IPS-18c (cell line): ENCODE measurements around the gene LMAN1L.

Source experiments
- H3K4me3 ChIP-seq: 2 replicates; pipeline ENCODE4 v1.7.0; 2013; ENCODE audit warnings: low read depth, mild to moderate bottlenecking, low read length, moderate library complexity; ENCODE audit not compliant: insufficient read depth
- H3K9me3 ChIP-seq: one replicate; pipeline ENCODE4 v1.6.1; 2013; ENCODE audit warnings: mild to moderate bottlenecking, low read length, moderate library complexity; ENCODE audit not compliant: control insufficient read depth, insufficient read depth

The LMAN1L gene

DNA sequence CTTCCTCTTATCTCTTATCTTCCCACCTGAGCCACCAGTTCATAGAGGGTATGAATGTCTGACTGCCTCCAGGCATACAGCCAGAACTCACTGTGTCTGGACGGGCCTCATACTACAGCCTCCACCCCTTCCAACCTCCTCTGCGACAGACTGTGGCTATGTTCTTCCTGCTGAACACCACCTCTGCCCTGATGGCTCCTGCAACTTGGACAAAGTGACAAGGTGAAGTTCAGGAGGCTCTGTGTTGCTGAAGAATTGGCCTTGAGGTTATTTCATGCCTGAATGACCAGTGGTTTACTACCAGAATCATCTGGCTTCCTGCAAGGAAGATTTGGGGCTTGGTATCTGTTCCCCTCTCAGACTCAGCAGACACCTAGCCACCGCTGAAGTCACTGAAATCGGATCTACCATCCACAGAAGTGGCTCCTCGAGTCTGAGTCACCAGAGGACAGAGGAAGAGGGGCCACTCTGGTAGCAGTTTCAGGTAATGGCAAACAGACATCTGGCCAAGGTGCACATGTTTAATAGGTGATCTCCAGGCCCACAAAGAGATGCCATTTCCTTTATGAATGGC lies 44.5 kb downstream of the LMAN1L start:
- no peak overlapping the region for H3K4me3 ChIP-seq
- no peaks in the 10 kb centered on the region for H3K9me3 ChIP-seq

DNA sequence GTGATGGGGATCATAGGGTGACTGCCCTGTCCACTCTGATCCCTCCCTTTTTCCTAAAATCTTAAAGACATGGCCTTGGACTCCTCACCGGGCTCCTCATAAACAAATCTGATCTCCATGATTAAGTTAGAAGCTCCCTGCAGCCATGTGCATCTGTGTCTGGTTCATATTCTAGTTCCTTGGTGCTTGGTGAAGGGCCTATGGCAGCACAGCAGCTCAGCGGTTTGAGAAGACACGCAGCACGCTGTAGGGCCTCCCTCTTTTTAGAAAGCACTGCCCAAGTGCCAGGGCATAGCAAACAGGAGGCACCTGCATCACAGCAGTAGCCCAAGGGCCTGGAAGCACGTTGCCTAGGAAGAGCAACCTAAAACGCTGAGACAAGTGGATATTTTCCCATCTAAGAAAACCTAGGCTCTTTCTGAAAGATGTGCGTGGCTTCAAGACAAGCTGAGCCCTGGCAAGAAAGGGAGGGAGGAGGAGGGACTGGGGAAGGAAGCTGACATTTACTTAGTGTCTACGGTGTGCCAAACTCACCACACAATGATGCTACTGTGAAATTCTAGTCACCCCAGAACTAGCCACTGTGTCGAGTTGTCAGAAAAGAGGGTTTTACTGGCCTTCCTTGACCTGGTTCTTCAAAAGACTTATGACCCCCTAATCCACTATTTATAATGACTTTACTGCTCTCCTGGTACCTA lies 45.2 kb downstream of the LMAN1L start:
- Histone ChIP-seq H3K4me3 (no peak overlapping the region), H3K9me3 (no peaks in the 10 kb centered on the region)

DNA sequence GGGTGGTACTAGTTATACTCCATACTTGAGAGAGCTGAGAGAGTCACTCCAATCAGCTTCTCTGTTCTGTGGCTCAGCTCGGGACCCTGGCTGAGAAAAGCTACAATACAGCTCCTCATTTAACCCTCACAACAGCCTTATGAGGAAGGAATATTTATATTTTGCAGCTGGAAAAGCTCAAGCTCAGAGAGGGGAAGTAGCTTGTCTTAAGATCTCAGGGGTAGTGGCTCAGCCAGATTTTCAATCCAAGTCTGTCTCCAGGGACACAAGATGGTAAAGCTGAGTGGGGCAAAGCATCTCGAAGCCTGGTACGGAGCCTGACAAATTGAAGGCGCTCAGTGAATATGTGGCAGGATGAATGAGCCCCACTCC lies 45.7 kb downstream of the LMAN1L start:
- no peaks in the 10 kb centered on the region for H3K9me3 ChIP-seq
- no peak overlapping the region for H3K4me3 ChIP-seq

DNA sequence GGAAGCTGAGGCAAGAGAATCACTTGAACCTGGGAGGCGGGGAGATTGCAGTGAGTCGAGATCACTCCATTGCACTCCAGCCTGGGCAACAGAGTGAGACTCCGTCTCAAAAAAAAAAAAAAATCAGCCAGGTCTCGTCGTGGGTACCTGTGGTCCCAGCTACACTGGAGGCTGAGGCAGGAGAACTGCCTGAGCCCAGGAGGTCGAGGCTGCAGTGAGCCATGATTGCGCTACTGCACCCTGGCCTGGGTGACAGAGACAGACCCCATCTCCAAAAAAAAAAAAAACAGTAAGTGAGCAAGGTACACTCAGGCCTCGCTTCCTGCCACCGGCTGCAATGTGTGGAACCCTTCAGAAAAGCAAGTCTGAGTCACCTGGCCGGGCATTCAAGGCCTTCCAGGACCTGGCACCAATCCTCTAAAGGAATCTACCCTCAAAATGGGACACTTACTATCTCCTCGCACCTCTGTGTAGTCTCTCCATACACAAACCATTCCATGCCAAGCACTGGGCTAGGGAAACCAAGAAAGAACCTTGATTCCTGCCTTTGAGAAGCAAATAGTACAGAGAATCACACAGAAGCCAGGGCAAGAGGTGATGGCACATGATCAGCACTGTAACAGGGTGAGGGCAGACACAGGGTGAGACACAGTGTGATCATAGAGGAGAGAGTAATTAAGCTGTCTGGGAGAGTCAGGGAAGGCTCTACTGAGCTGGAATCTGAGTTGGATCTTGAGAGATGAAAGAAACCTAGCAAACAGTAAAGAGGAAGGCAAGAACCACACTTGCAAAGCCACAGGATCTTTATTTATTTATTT lies 50.8 kb downstream of the LMAN1L start:
- peaks cover 2% of the 10 kb centered on the region for H3K9me3 ChIP-seq
- H3K4me3 ChIP-seq = no peak overlapping the region

DNA sequence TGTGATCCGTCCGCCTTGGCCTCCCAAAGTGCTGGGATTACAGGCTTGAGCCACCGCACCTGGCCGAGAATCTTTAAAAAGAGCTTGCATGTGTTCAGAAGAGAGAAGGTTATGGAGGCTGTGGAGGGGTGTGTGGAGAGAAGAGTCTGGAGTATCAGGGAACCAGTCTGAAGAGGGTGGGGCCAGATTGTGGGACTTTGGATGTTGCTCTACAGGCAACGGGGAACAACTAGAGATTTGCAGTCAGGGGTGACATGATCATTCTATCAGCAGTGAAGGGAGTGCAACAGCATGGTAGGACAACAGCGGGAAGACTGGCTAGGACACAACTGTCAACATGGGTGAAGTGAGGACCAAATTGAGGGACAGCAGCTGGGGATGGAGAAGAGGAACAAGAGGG lies 51.7 kb downstream of the LMAN1L start:
- peaks cover 2% of the 10 kb centered on the region for H3K9me3 ChIP-seq
- no peak overlapping the region for H3K4me3 ChIP-seq

DNA sequence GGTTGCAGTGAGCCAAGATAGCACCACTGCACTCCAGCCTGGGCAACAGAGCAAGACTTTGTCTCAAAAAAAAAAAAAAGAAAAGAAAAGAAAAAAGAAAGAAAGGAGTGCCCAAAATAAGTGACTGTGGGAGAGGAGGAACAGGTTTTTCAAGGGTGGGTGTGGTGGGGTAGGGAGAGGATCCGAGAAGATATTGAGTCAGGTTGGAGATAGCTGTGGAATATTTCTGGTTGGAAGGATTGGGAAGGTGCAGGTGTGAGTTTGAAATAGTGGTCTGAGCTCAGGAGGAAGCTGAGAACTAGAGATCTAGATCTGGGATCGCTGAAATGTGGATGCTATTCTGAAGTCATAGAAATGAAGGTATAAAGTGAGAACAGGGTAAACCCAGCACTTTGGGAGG lies 52.7 kb downstream of the LMAN1L start:
- H3K4me3 ChIP-seq = no peak overlapping the region
- peaks cover 2% of the 10 kb centered on the region for H3K9me3 ChIP-seq

DNA sequence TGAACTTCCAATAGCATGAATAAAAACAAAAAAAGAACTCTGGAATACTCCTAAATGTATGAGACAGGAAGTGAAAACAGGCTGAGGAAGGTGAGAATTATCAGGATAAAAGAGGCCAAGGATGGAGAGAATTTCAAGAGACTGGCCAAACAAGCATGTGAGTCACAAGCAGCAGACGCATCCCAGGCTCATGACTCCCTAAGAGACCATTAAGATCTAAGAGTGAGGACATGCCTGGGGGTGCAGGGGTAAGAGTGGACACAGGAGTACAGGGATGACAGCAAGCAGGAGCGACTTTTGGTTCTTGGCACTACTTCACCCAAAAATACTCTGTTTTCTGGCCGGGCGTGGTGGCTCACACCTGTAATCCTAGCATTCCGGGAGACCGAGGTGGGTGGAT lies 53.5 kb downstream of the LMAN1L start:
- no peak overlapping the region for H3K4me3 ChIP-seq
- H3K9me3 ChIP-seq = peaks cover 2% of the 10 kb centered on the region

DNA sequence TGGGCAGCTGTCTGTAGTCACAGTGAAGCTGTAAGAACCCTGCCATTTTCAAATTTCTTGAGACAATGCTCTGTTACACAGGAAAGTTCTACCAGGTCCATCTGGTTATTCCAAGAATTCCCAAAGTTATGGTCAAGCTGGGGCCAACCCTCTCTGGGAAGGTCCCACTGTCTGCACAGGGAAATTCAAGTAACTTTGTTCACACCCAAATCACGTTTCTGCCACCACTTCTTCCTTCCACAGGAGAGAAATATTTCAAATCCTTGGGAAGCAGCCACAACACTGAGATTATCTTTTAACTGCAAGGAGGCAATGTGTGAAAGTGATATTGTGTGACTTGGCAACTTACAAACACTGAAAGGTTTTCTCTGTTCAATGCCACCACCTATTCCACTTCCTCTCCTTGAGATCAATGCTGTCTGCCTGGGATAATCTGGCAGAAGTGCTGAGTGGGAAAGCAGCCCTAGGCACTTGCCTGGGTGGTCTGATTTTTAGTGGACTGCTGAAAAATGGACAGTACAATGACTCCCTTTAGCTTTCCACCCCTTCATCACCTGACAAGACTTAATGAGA lies 54.9 kb downstream of the LMAN1L start:
- Histone ChIP-seq H3K9me3 (peaks cover 2% of the 10 kb centered on the region), H3K4me3 (no peak overlapping the region)

DNA sequence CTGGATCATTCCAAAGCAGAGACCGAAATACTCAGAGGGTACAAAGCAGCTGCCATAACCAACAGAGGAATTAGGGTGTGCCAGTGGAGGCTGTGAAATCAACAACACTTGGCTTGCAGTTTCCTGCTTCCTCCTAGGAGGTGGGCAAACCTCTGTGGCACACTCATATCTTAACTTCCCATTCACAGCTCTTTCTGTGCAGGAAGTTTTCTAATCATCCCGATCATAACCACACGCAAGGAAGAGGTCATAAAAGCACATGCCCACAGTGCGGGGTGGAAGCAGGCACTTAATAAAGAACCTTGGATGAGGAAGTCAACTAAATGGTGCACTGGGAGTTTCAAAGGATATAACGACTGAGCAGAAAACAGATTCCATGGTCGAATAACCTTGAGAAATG lies 55.4 kb downstream of the LMAN1L start:
- no peak overlapping the region for H3K4me3 ChIP-seq
- H3K9me3 ChIP-seq = peaks cover 2% of the 10 kb centered on the region

DNA sequence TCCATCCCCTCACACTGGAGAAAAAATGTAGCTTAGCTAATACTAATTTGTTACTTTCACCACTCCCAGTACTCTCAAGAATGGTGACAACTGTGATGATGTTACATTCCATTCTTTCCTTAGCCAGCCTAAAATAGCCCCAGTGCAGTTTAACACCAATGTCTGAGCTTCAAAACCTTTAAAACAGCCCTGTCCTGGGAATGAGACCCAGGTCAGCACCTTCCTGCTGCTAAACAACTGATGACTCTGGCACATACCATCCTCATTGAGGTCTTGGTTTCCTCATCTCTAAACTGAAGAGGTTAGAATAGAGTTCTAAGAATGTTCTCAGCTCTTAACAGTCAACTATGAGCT lies 56.7 kb downstream of the LMAN1L start:
- H3K9me3 ChIP-seq = peaks cover 2% of the 10 kb centered on the region
- H3K4me3 ChIP-seq = no peak overlapping the region

DNA sequence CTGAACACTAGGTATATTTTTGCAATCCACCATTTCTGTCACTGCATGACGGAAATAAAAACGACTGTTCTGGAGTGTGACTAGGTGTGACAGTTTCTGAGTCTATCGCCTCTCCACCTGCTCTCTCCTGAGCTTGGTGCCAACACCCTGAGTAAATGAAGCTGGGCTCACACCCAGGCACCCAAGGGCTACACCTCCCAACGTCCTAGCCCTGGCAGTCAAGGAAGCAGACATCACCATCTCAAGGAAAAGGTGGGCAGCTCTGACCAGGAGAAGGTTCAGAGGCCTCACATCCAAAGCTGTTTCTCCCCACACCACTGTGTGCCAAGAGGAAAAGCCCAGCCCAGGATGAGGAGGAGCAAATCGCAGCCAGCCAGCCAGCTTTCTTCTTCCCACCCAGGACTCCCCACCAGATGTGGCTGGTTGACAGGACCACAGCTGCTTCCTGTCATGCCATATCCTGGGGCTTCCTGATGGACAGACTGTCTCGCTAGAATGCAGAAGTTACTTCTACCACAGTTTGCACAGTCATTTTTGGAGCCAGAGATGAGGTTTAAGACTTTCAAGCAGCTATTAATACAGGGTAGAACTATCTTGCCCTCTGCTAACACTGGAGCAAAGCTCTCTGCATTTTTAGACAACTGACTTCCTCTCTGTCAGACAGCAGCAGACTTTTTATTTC lies 57.2 kb downstream of the LMAN1L start:
- no peak overlapping the region for H3K4me3 ChIP-seq
- peaks cover 2% of the 10 kb centered on the region for H3K9me3 ChIP-seq

DNA sequence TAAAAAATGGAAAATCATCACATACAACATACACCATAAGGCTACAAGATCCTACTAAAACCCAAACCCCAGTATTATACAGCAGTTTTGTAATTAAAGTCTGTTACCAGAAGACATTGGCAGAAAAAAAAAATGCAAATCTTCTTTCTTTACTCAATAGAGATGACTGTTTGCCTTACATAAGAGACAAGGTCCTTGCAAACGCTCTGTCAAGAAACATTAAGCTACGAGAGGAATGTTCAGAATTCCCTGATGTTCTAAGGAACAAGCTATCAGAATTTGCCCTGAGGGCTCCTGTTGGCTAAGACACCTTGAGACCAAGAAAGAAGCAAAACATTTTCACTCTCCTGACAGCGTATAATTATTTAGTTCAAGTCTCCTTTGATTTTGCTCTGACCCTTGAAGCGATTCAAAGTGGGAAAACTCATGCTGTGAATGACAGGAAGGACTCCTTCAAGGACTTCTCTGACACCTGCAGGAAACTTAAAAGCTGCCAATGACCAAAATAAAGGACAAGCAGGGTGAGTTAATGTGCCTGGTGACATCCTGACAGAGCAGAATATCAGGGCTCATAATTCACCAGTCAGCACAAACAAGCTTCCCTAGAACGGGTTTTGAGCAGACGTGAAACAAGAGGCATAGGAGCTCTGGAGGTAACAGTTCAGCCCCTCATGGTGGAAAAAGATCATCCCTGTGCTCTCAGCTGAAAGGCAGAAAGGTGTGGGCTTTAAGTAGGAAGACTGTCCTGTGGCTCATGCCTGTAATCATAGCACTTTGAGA lies 58.0 kb downstream of the LMAN1L start:
- Histone ChIP-seq H3K4me3 (no peak overlapping the region), H3K9me3 (peaks cover 2% of the 10 kb centered on the region)

DNA sequence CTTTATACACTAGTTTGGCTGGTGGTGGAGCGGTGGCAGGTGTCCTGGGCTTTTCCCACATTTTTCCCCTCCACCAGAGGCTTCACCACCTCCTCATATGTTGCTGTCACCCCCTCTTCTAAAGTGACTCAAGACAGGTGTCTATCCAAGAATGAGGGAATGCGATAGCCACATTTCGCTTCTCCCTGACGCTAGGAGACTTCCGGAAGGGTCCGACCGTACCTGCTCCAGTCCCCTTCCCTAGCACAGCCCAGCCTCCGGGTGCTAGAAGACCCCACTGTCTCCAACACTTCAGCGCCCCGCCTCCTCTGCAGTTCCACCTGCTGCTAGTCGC lies 60.0 kb downstream of the LMAN1L start:
- Histone ChIP-seq H3K4me3 (peak overlapping the region; percentile 99), H3K9me3 (peaks cover 2% of the 10 kb centered on the region)

DNA sequence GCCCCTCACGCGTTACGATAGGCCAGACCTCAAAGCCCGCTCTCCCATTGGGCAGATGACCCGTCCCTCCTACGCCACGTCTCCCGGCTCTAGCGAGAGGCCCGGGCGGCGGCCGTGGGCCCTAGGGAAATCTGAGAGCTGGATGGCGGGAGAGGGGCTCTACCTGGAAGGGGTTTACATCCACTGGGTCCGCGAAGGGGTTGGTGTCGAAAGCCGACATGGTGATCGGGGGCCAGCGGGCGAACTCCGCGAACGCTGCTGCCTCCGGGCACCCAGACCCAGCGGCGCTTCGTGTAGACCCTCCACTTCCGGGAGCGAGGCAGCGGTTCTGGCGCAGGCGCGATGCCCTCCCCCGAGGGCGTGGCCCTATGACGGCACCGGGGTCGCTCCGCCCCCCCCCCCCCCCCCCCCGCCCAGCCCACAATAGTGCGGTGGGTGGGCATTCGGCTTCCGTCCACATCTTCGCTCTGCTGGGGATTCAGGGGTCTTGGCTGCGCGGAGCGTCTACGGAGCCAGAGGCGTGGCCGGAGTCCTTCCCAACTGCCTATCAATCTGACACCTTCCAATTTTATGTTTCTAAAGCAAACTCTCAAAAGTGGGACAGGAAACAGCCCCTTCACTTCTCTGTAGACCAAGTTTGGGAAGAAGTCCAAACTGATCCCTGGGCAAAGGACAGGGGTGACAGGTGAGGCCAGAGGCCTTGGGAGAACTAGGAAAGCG lies 60.6 kb downstream of the LMAN1L start, which contains the start of gene SCAMP2:
SCAMP2 (minus strand) TSS at position 330 of the 720 bp plus-strand sequence; CDS start at position 220, 110 bp downstream.
- peak within 1 kb of the TSS; percentile 99 for H3K4me3 ChIP-seq

DNA sequence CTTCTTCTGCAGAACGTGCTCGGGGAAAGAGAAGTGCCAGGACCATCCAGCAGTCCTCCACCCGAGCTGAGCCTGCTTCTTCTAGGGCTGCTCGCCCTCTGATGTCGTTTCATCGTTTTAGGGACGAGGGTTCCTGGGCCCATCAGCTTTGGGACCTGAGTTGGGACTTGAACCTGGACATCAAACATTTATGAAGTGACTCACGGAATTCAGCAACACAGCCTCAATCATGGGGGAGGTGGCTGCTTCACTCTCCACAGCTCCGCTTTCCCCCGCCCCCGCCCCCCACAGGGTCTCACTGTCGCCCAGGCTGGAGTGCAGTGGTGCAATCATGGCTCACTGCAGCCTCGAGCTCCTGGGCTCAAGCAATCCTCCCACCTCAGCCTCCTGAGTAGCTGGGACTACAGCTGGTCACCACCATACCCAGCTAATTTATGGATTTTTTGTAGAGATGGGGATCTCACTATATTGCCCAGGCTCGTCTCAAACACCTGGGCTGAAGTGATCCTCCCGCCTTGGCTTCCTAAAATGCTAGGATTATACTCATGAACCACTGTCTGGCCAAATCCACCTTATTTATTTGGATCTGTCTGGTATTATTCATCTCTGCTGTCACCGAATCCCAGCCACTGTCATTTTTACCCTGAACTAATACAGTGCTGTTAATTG lies 61.3 kb downstream of the LMAN1L start:
- Histone ChIP-seq H3K4me3 (peak overlapping the region; percentile 99), H3K9me3 (no peaks in the 10 kb centered on the region)

More for the DNA sequence above, 60.6 kb downstream of the LMAN1L start, which contains the start of gene SCAMP2:
- H3K9me3 ChIP-seq = peaks cover under 1% of the 10 kb centered on the region
